M059J (cell line): ENCODE data around the gene EFNA5. TPM values are rescaled to one million over a fixed set of nuclear protein-coding genes. Genes with fewer than 3 reads are reported as not detected.

Experiments
- DNase-seq: peaks from one replicate; pipeline ENCODE4 v3.0.0-alpha.2; 2012; ENCODE audit warnings: low read depth
- total RNA-seq: library from RNA; depleted of rRNA; stranded (reverse); fragments of >200 nt; shearing (Covaris generic); gene quantifications from 2 replicates; pipeline ENCODE4 v1.2.3, GENCODE V29; 2014

The EFNA5 gene
- total RNA-seq, 1 experiment from 2014 or later, result 2.5 TPM

GRCh38 chr5:107639990-107640389, 30.7 kb downstream of the EFNA5 start:
- no peak for DNase-seq

GRCh38 chr5:107636555-107636954, 34.2 kb downstream of the EFNA5 start:
- DNase-seq, result no peak

GRCh38 chr5:107636068-107636467, 34.7 kb downstream of the EFNA5 start:
- no peak for DNase-seq

GRCh38 chr5:107634981-107635848, 35.5 kb downstream of the EFNA5 start:
- DNase-seq, result no peak

GRCh38 chr5:107633171-107633901, 37.4 kb downstream of the EFNA5 start:
- peak; percentile 17 for DNase-seq

GRCh38 chr5:107631805-107632362, 38.9 kb downstream of the EFNA5 start:
- DNase-seq, result no peak

GRCh38 chr5:107630184-107630583, 40.6 kb downstream of the EFNA5 start:
- no peak for DNase-seq

GRCh38 chr5:107624235-107624634, 46.5 kb downstream of the EFNA5 start:
- DNase-seq, result no peak

GRCh38 chr5:107621089-107621488, 49.6 kb downstream of the EFNA5 start:
- no peak for DNase-seq

- peak; percentile 53 for DNase-seq
These were observed 51.0 kb downstream of the EFNA5 start for GRCh38 chr5:107619781-107620180.

- DNase-seq, result peak; percentile 51
These were observed 52.5 kb downstream of the EFNA5 start for GRCh38 chr5:107618242-107618641.

GRCh38 chr5:107617052-107617451, 53.7 kb downstream of the EFNA5 start:
- DNase-seq, result no peak

- no peak for DNase-seq
These were observed 54.5 kb downstream of the EFNA5 start for GRCh38 chr5:107616213-107616612.

GRCh38 chr5:107615299-107615817, 55.4 kb downstream of the EFNA5 start:
- peak; percentile 68 for DNase-seq

- no peak for DNase-seq
These were observed 58.2 kb downstream of the EFNA5 start for GRCh38 chr5:107612541-107612940.

- no peak for DNase-seq
These were observed 59.9 kb downstream of the EFNA5 start for GRCh38 chr5:107610798-107611197.

- DNase-seq, result no peak
These were observed 62.9 kb downstream of the EFNA5 start for GRCh38 chr5:107607671-107608345.

- DNase-seq, result no peak
These were observed 63.5 kb downstream of the EFNA5 start for GRCh38 chr5:107607196-107607595.

- no peak for DNase-seq
These were observed 65.1 kb downstream of the EFNA5 start for GRCh38 chr5:107605596-107606125.

- DNase-seq, result no peak
These were observed 65.7 kb downstream of the EFNA5 start for GRCh38 chr5:107604990-107605389.

- DNase-seq, result no peak
These were observed 66.4 kb downstream of the EFNA5 start for GRCh38 chr5:107604146-107604910.
